ENCODE measurements around the gene OR10J5. TPM values are rescaled to one million over a fixed set of nuclear protein-coding genes. Genes with fewer than 3 reads are reported as not detected.

Gene OR10J5
- not detected in 2 replicates for total RNA-seq
- long read RNA-seq = 0 reads

GRCh38 chr1:159535907-159536306 is at the start of gene OR10J5:
Gene OR10J5, minus strand, starts transcription at chr1:159536007. Its CDS starts 0 bp downstream, at chr1:159536007.
- Mint-ChIP-seq H3K9me3 (ENCODE audit: low read depth) (peaks cover 44% of the 10 kb centered on the region), H3K27me3 (no peaks in the 10 kb centered on the region), H3K36me3 (ENCODE audit: insufficient read depth) (no peaks in the 10 kb centered on the region), H3K4me1 (ENCODE audit: low read depth) (no peaks in the 10 kb centered on the region), H3K27ac (no peak within 1 kb of the TSS), H3K4me3 (ENCODE audit: low read depth) (no peak within 1 kb of the TSS)
- TF ChIP-seq CTCF (IDR thresholded peaks at IDR 0.05; ENCODE audit: unreplicated experiment) = no peak
- no peak for DNase-seq (ENCODE audit: low spot score, unreplicated experiment)

GRCh38 chr1:159584536-159584935 is 48.7 kb upstream of the OR10J5 start:
- Mint-ChIP-seq H3K4me3 (ENCODE audit: low read depth) (no peak overlapping the region), H3K9me3 (ENCODE audit: low read depth) (peaks cover 25% of the 10 kb centered on the region), H3K27me3 (no peaks in the 10 kb centered on the region), H3K27ac (no peak overlapping the region), H3K4me1 (ENCODE audit: low read depth) (no peaks in the 10 kb centered on the region), H3K36me3 (ENCODE audit: insufficient read depth) (no peaks in the 10 kb centered on the region)
- DNase-seq (ENCODE audit: low spot score, unreplicated experiment) = no peak
- TF ChIP-seq CTCF (IDR thresholded peaks at IDR 0.05; ENCODE audit: unreplicated experiment) = no peak

GRCh38 chr1:159581422-159581821 is 45.6 kb upstream of the OR10J5 start:
- TF ChIP-seq CTCF (IDR thresholded peaks at IDR 0.05; ENCODE audit: unreplicated experiment) = no peak
- DNase-seq (ENCODE audit: low spot score, unreplicated experiment) = no peak
- Mint-ChIP-seq H3K4me3 (ENCODE audit: low read depth) (no peak overlapping the region), H3K36me3 (ENCODE audit: insufficient read depth) (no peaks in the 10 kb centered on the region), H3K9me3 (ENCODE audit: low read depth) (peaks cover 30% of the 10 kb centered on the region), H3K4me1 (ENCODE audit: low read depth) (no peaks in the 10 kb centered on the region), H3K27ac (no peak overlapping the region), H3K27me3 (no peaks in the 10 kb centered on the region)

GRCh38 chr1:159580340-159580739 is 44.5 kb upstream of the OR10J5 start:
- DNase-seq (ENCODE audit: low spot score, unreplicated experiment) = no peak
- H3K27me3 Mint-ChIP-seq = no peaks in the 10 kb centered on the region
- no peaks in the 10 kb centered on the region for H3K4me1 Mint-ChIP-seq (ENCODE audit: low read depth)
- H3K4me3 Mint-ChIP-seq (ENCODE audit: low read depth) = no peak overlapping the region
- H3K36me3 Mint-ChIP-seq (ENCODE audit: insufficient read depth) = no peaks in the 10 kb centered on the region
- no peak for TF ChIP-seq CTCF (IDR thresholded peaks at IDR 0.05; ENCODE audit: unreplicated experiment)
- H3K27ac Mint-ChIP-seq = no peak overlapping the region
- peaks cover 34% of the 10 kb centered on the region for H3K9me3 Mint-ChIP-seq (ENCODE audit: low read depth)

GRCh38 chr1:159577446-159577845 is 41.6 kb upstream of the OR10J5 start:
- H3K27me3 Mint-ChIP-seq = no peaks in the 10 kb centered on the region
- no peak for TF ChIP-seq CTCF (IDR thresholded peaks at IDR 0.05; ENCODE audit: unreplicated experiment)
- peaks cover 3% of the 10 kb centered on the region for H3K36me3 Mint-ChIP-seq (ENCODE audit: insufficient read depth)
- H3K27ac Mint-ChIP-seq = no peak overlapping the region
- peaks cover 31% of the 10 kb centered on the region for H3K9me3 Mint-ChIP-seq (ENCODE audit: low read depth)
- no peaks in the 10 kb centered on the region for H3K4me1 Mint-ChIP-seq (ENCODE audit: low read depth)
- no peak for DNase-seq (ENCODE audit: low spot score, unreplicated experiment)
- no peak overlapping the region for H3K4me3 Mint-ChIP-seq (ENCODE audit: low read depth)

Measured in progenitor cell of endocrine pancreas (in vitro differentiated cells).